CD4-positive, alpha-beta memory T cell (primary cell): ENCODE data around the gene PSMB2. TPM values are rescaled to one million over a fixed set of nuclear protein-coding genes. Genes with fewer than 3 reads are reported as not detected.

Source experiments
- CTCF ChIA-PET: fragments of 350-600 bp; sonication (Branson Sonifier 250); formaldehyde crosslinking; loops from one replicate; lab custom pipeline; 2021; ENCODE audit warnings: inconsistent platforms; ENCODE audit not compliant: partially characterized antibody; lab: Charles Lee
- POLR2A ChIA-PET: fragments of 350-600 bp; sonication (Branson Sonifier 250); formaldehyde crosslinking; loops from one replicate; lab custom pipeline; 2021; ENCODE audit not compliant: partially characterized antibody; lab: Charles Lee
- DNase-seq, 5 donors: peaks; one replicate each; pipeline versions ENCODE4 v3.0.0 to v3.0.0-alpha.2; 2020 to 2022; ENCODE audit warnings: mixed read lengths in 1 of 5
- H3K27ac ChIP-seq: one replicate; pipeline ENCODE4 v1.7.0; 2013; ENCODE audit warnings: low read depth, low read length
- H3K27me3 ChIP-seq: 2 replicates; pipeline ENCODE4 v1.7.0; 2013; ENCODE audit warnings: mild to moderate bottlenecking, low read length, moderate library complexity; ENCODE audit not compliant: insufficient read depth
- H3K36me3 ChIP-seq: 2 replicates; pipeline ENCODE4 v1.7.0; 2013; ENCODE audit warnings: mild to moderate bottlenecking, low read length, moderate library complexity; ENCODE audit not compliant: insufficient read depth
- H3K4me1 ChIP-seq: 2 replicates; pipeline ENCODE4 v1.7.0; 2013; ENCODE audit warnings: mild to moderate bottlenecking, low read length, moderate library complexity; ENCODE audit not compliant: insufficient read depth
- H3K4me3 ChIP-seq, 2 donors: one replicate each; pipeline ENCODE4 v1.7.0; 2013; ENCODE audit warnings: low read length in 2 of 2, mild to moderate bottlenecking in 1 of 2
- H3K9me3 ChIP-seq, 2 donors: one replicate each; pipeline ENCODE4 v1.7.0; 2013; ENCODE audit warnings: low read length in 2 of 2, control low read depth in 1 of 2; ENCODE audit not compliant: control insufficient read depth in 1 of 2
- H3K27ac Mint-ChIP-seq, 7 donors: one replicate each; pipeline ENCODE4 v1.8.0; 2020 to 2021; ENCODE audit warnings: mixed read lengths in 7 of 7, mild to moderate bottlenecking in 6 of 7, inconsistent platforms in 3 of 7, moderate library complexity in 3 of 7
- H3K27me3 Mint-ChIP-seq, 2 donors: one replicate each; pipeline ENCODE4 v1.8.0; 2020 to 2021; ENCODE audit warnings: mixed read lengths in 2 of 2
- H3K36me3 Mint-ChIP-seq, 2 donors: one replicate each; pipeline ENCODE4 v1.8.0; 2020 to 2021; ENCODE audit warnings: mixed read lengths in 2 of 2, inconsistent platforms in 1 of 2, mild to moderate bottlenecking in 1 of 2
- H3K4me1 Mint-ChIP-seq, 4 donors: one replicate each; pipeline ENCODE4 v1.8.0; 2020 to 2021; ENCODE audit warnings: mixed read lengths in 4 of 4, mild to moderate bottlenecking in 1 of 4
- H3K4me3 Mint-ChIP-seq, 8 donors: one replicate each; pipeline ENCODE4 v1.8.0; 2020 to 2021; ENCODE audit warnings: mixed read lengths in 8 of 8, mild to moderate bottlenecking in 7 of 8, moderate library complexity in 6 of 8, inconsistent platforms in 3 of 8
- H3K9me3 Mint-ChIP-seq, 8 donors: one replicate each; pipeline ENCODE4 v1.8.0; 2020 to 2021; ENCODE audit warnings: mixed read lengths in 8 of 8, mild to moderate bottlenecking in 5 of 8, inconsistent platforms in 3 of 8, moderate library complexity in 1 of 8
- intact Hi-C: fragments of 100-400 bp; cut with micrococcal nuclease; formaldehyde crosslinking; loops from one replicate; pipeline ENCODE4 v1.15.1; 2023
- polyA plus RNA-seq, 2 donors: library from polyadenylated mRNA; unstranded; fragments of 300-500 nt; fragmentation: Illumina TruSeq; gene quantifications; one replicate each; pipeline ENCODE4 v1.2.3, GENCODE V29; 2021
- total RNA-seq, 2 experiments: library from RNA; stranded (reverse); gene quantifications; one replicate each; pipeline ENCODE4 v1.2.3, GENCODE V29; 2021

PSMB2 gene
- total and polyA plus RNA-seq, 4 experiments from 2014 or later, result 25.5 to 73.2 (median 49.6) TPM

DNA sequence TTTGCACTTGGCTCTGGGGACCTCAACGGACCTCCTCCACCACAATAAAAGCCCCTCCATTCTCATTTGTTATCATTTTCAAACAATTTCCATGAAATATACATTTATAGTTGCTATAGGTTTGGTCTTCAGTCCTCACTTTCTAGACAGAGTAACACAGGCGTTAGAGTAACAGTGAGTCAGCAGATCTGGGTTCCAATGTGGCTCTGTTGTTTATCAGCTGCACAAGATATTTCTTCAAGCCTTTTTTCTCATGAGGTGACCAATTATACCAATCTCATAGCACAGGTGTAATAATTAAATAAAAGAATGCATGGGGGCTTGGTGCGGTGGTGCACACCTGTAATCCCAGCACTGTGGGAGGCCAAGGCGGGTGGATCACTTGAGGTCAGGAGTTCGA, 32.8 kb upstream of the PSMB2 start:
- Histone ChIP-seq H3K4me3 (no peak overlapping the region), H3K27ac (no peak overlapping the region), H3K27me3 (peaks cover 4% of the 10 kb centered on the region), H3K4me1 (no peaks in the 10 kb centered on the region), H3K9me3 (no peaks in the 10 kb centered on the region), H3K36me3 (no peaks in the 10 kb centered on the region)
- Mint-ChIP-seq H3K36me3 (no peaks in the 10 kb centered on the region), H3K27me3 (peaks cover 17 to 25% of the 10 kb centered on the region in 2 donors), H3K9me3 (peaks cover 0 to 1% (median 0%) of the 10 kb centered on the region in 8 donors), H3K4me3 (no peak overlapping the region), H3K27ac (no peak overlapping the region), H3K4me1 (peaks cover 0 to 4% (median 0%) of the 10 kb centered on the region in 4 donors)
- ChIA-PET CTCF (no interaction called here), POLR2A (no interaction called here)
- DNase-seq, result no peak
- intact Hi-C loops, result no loop called here

DNA sequence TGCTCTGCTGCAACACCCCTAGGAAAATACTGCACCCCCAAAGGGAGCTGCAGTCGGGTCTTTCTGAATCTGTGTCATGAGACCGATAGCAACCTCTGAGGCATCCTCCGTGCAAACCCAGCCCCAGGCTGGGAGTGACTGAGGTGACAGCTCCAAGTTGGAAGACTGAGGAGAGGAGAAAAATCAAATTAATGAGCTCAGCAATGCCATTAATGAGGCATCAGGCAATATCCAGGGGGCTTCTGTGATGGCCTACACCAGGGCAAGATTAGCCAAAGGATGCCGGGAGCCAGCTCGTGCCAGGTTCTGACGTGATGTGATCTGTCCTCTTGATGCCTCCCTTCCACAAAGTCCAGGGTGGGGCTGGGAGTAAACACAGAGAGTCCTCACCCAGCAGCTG, 30.8 kb upstream of the PSMB2 start:
- Mint-ChIP-seq H3K9me3 (peaks cover 0 to 1% (median 0%) of the 10 kb centered on the region in 8 donors), H3K27ac (no peak overlapping the region), H3K36me3 (no peaks in the 10 kb centered on the region), H3K4me3 (no peak overlapping the region), H3K4me1 (peaks cover 0 to 4% (median 0%) of the 10 kb centered on the region in 4 donors), H3K27me3 (peaks cover 15 to 27% of the 10 kb centered on the region in 2 donors)
- intact Hi-C loops, result no loop called here
- no peak for DNase-seq
- Histone ChIP-seq H3K36me3 (no peaks in the 10 kb centered on the region), H3K4me1 (no peaks in the 10 kb centered on the region), H3K27ac (no peak overlapping the region), H3K9me3 (no peaks in the 10 kb centered on the region), H3K27me3 (peaks cover 4% of the 10 kb centered on the region), H3K4me3 (no peak overlapping the region)
- ChIA-PET CTCF (no interaction called here), POLR2A (no interaction called here)

DNA sequence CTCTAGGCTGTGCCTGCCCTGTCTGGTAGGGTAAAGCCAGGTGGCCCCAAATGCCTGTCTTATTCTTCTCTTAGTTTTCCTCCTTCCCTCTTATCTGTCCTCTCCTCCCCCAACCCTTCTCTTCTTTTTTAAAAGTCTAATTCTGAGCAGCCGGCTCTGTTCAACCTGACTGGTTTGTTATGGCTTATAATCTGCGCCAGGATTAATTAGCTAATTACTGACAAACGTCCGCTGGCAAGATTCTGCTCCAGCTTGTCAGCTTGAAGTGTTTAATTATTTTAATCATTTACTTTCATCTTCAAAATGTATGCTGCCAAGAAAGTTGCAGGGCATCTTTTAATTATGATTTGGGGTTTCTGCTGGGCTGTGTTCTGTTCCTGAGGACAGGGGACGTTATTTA, 27.2 kb upstream of the PSMB2 start:
- H3K4me1 Mint-ChIP-seq, result peaks cover 0 to 4% (median 0%) of the 10 kb centered on the region in 4 donors
- intact Hi-C loops, result no loop called here
- POLR2A ChIA-PET, result no interaction called here
- H3K36me3 Mint-ChIP-seq, result no peaks in the 10 kb centered on the region
- Histone ChIP-seq H3K27me3 (peaks cover 10% of the 10 kb centered on the region), H3K36me3 (no peaks in the 10 kb centered on the region), H3K9me3 (no peaks in the 10 kb centered on the region), H3K27ac (no peak overlapping the region), H3K4me3 (no peak overlapping the region), H3K4me1 (no peaks in the 10 kb centered on the region)
- H3K27ac Mint-ChIP-seq, result no peak overlapping the region
- no peak for DNase-seq
- H3K4me3 Mint-ChIP-seq, result no peak overlapping the region
- no peaks in the 10 kb centered on the region for H3K9me3 Mint-ChIP-seq
- CTCF ChIA-PET, result no interaction called here
- peaks cover 21 to 28% of the 10 kb centered on the region in 2 donors for H3K27me3 Mint-ChIP-seq

DNA sequence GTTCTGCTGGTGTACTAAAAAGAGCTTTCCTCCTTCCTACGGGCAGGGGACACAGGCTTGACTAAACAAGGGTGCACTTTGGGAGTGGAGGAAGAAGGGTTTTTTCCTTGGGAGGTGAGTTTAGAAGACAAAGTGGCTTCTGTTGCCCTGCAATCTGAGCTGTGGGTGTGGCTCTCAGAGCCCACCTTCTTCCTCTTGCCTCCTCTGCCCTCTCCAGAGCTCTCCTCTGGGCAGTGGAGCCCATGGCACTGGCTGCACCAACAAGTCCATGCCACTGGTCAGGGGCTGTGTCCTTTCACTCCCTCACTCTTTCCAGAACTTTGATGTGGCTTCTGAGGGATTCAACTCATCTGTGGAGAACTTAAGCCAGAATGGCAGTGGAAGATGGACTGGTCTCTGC, 25.6 kb upstream of the PSMB2 start:
- H3K27me3 ChIP-seq, result peaks cover 6% of the 10 kb centered on the region
- Mint-ChIP-seq H3K36me3 (no peaks in the 10 kb centered on the region), H3K27me3 (peaks cover 17 to 20% of the 10 kb centered on the region in 2 donors), H3K9me3 (no peaks in the 10 kb centered on the region), H3K4me3 (no peak overlapping the region), H3K4me1 (peaks cover 0 to 4% (median 0%) of the 10 kb centered on the region in 4 donors), H3K27ac (no peak overlapping the region)
- DNase-seq, result no peak
- no peaks in the 10 kb centered on the region for H3K9me3 ChIP-seq
- intact Hi-C loops, result no loop called here
- no peak overlapping the region for H3K27ac ChIP-seq
- H3K4me1 ChIP-seq, result no peaks in the 10 kb centered on the region
- POLR2A ChIA-PET, result interaction anchor here (0.6 kb wide), 1 partner anchor 36 kb away, joined by 3 read pairs; no protein-coding TSS in a partner anchor
- CTCF ChIA-PET, result no interaction called here
- no peak overlapping the region for H3K4me3 ChIP-seq
- no peaks in the 10 kb centered on the region for H3K36me3 ChIP-seq

DNA sequence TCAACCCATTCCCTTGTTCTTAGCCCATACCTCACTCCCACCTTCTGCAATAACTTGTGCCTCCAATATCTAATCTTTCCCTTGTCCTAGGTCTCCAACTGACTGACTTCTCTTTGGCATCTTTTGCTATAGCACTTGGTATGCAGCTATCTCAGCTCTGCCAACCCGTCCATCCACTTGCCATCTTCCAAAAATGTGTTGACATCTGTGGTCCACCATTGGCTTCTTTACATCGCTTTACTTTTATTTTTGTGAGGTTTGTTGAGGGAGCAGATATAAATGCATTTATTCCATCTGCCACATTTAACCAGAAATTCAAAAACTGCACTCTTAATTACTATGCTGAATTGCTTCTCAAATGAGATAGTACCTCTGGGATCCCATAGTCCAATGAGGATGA, 24.9 kb upstream of the PSMB2 start:
- intact Hi-C loops, result no loop called here
- no peak overlapping the region for H3K4me3 Mint-ChIP-seq

DNA sequence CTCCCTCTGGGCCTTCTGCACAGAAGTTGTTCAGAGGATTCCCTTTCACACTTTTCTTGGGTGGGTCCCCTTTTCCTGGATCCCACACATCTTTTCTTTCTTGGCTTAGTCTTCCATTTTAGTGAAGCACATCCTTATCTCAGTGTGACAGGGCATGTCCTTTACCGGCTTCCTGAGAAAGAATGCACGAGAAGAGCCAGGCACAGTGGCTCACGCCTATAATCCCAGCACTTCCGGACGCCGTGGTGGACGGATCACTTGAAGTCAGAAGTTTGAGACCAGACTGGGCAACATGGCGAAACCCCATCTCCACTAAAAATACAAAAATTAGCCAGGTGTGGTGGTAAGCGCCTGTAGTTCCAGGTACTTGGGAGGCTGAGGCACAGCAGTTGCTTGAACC, 22.1 kb upstream of the PSMB2 start:
- Mint-ChIP-seq H3K4me1 (no peaks in the 10 kb centered on the region), H3K27me3 (peaks cover 13 to 14% of the 10 kb centered on the region in 2 donors), H3K9me3 (no peaks in the 10 kb centered on the region), H3K4me3 (no peak overlapping the region), H3K27ac (no peak overlapping the region), H3K36me3 (no peaks in the 10 kb centered on the region)
- Histone ChIP-seq H3K4me1 (no peaks in the 10 kb centered on the region), H3K36me3 (no peaks in the 10 kb centered on the region), H3K27me3 (peaks cover 6% of the 10 kb centered on the region), H3K27ac (no peak overlapping the region), H3K9me3 (no peaks in the 10 kb centered on the region), H3K4me3 (no peak overlapping the region)
- POLR2A ChIA-PET, result interaction anchor here (0.6 kb wide), 1 partner anchor 9 kb away, joined by 6 read pairs; no protein-coding TSS in a partner anchor
- no peak for DNase-seq
- CTCF ChIA-PET, result no interaction called here
- intact Hi-C loops, result no loop called here

More for the DNA sequence above, 24.9 kb upstream of the PSMB2 start:
- no peak overlapping the region for H3K27ac ChIP-seq
- no peaks in the 10 kb centered on the region for H3K4me1 ChIP-seq
- H3K27me3 ChIP-seq, result peaks cover 6% of the 10 kb centered on the region
- ChIA-PET CTCF (no interaction called here), POLR2A (no interaction called here)
- no peaks in the 10 kb centered on the region for H3K36me3 ChIP-seq
- peaks cover 15 to 19% of the 10 kb centered on the region in 2 donors for H3K27me3 Mint-ChIP-seq
- H3K4me3 ChIP-seq, result no peak overlapping the region
- H3K9me3 Mint-ChIP-seq, result no peaks in the 10 kb centered on the region
- H3K4me1 Mint-ChIP-seq, result peaks cover 0 to 2% (median 0%) of the 10 kb centered on the region in 4 donors
- H3K27ac Mint-ChIP-seq, result no peak overlapping the region
- no peaks in the 10 kb centered on the region for H3K36me3 Mint-ChIP-seq
- DNase-seq, result no peak
- H3K9me3 ChIP-seq, result no peaks in the 10 kb centered on the region

DNA sequence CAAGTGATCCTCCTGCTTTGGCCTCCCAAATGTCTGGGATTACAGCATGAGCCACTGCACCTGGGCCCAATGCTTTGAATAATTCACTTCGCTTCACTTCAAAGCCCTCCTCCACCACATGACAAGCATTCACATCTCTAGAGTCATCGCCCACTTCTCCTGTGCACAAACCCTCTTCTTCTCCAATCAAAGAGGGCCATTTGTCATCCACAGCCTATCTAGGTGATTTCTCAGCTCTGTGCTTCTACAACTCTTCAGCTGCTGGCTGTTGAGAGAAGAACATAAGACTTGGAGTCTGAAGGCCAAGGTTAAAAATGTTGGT, 20.1 kb upstream of the PSMB2 start:
- Mint-ChIP-seq H3K4me1 (peaks cover 0 to 3% (median under 1%) of the 10 kb centered on the region in 4 donors), H3K4me3 (no peak overlapping the region), H3K27ac (no peak overlapping the region), H3K27me3 (peaks cover 6 to 10% of the 10 kb centered on the region in 2 donors), H3K36me3 (no peaks in the 10 kb centered on the region), H3K9me3 (no peaks in the 10 kb centered on the region)
- no peaks in the 10 kb centered on the region for H3K4me1 ChIP-seq
- H3K9me3 ChIP-seq, result no peaks in the 10 kb centered on the region
- intact Hi-C loops, result no loop called here
- peaks cover under 1% of the 10 kb centered on the region for H3K27me3 ChIP-seq
- ChIA-PET CTCF (no interaction called here), POLR2A (no interaction called here)
- no peak overlapping the region for H3K4me3 ChIP-seq
- H3K36me3 ChIP-seq, result no peaks in the 10 kb centered on the region
- H3K27ac ChIP-seq, result no peak overlapping the region
- no peak for DNase-seq
